Renal pelvis (tissue), 4 donors: ENCODE results near the gene LRMDA. TPM values are rescaled to one million over a fixed set of nuclear protein-coding genes. Genes with fewer than 3 reads are reported as not detected.
"Not testable (repeated sequence)": the region's sequence is repeated elsewhere in the genome, so short reads cannot be mapped to it uniquely, and the experiment has no call there.

Source experiments
- DNase-seq: peaks from one replicate; pipeline ENCODE4 v3.0.0-alpha.2; 2013
- polyA plus RNA-seq, 3 donors: library from polyadenylated mRNA; unstranded; fragments of 120-200 nt; gene quantifications; one replicate each; pipeline ENCODE4 v1.2.1, GENCODE V29; 2013; ENCODE audit not compliant: insufficient read length in 3 of 3

LRMDA gene
- polyA plus RNA-seq, 3 donors, result 16.3 to 24.7 (median 22.1) TPM

GRCh38 chr10:76115471-76116155 is 684.2 kb downstream of the LRMDA start:
- no peak for DNase-seq

- DNase-seq, result no peak
Observed at GRCh38 chr10:76116523-76116922, 685.1 kb downstream of the LRMDA start.

GRCh38 chr10:76117949-76118348 is 686.5 kb downstream of the LRMDA start:
- no peak for DNase-seq

- DNase-seq, result no peak
Observed at GRCh38 chr10:76119036-76119435, 687.6 kb downstream of the LRMDA start.

- no peak for DNase-seq
Observed at GRCh38 chr10:76119515-76119914, 688.1 kb downstream of the LRMDA start.

GRCh38 chr10:76122056-76122455 is 690.6 kb downstream of the LRMDA start:
- no peak for DNase-seq

GRCh38 chr10:76124280-76124679 is 692.9 kb downstream of the LRMDA start:
- DNase-seq, result no peak

GRCh38 chr10:76125900-76126299 is 694.5 kb downstream of the LRMDA start:
- DNase-seq, result no peak

GRCh38 chr10:76126607-76127527 is 695.4 kb downstream of the LRMDA start:
- DNase-seq, result no peak

- no peak for DNase-seq
Observed at GRCh38 chr10:76127984-76128589, 696.7 kb downstream of the LRMDA start.

GRCh38 chr10:76129213-76129612 is 697.8 kb downstream of the LRMDA start:
- no peak for DNase-seq

- DNase-seq, result no peak
Observed at GRCh38 chr10:76130892-76131291, 699.5 kb downstream of the LRMDA start.

- DNase-seq, result no peak
Observed at GRCh38 chr10:76133597-76134255, 702.3 kb downstream of the LRMDA start.

- DNase-seq, result no peak
Observed at GRCh38 chr10:76136961-76137360, 705.5 kb downstream of the LRMDA start.

- no peak for DNase-seq
Observed at GRCh38 chr10:76138286-76138685, 706.9 kb downstream of the LRMDA start.

- no peak for DNase-seq
Observed at GRCh38 chr10:76138906-76139305, 707.5 kb downstream of the LRMDA start.

- DNase-seq, result no peak
Observed at GRCh38 chr10:76139431-76139830, 708.0 kb downstream of the LRMDA start.

GRCh38 chr10:76141376-76141775 is 710.0 kb downstream of the LRMDA start:
- no peak for DNase-seq

GRCh38 chr10:76148217-76148616 is 716.8 kb downstream of the LRMDA start:
- not testable (repeated sequence) for DNase-seq

GRCh38 chr10:76149182-76149581 is 717.8 kb downstream of the LRMDA start:
- no peak for DNase-seq

GRCh38 chr10:76149602-76150138 is 718.2 kb downstream of the LRMDA start:
- DNase-seq, result no peak
